Gastrocnemius medialis (tissue), 4 donors: Measurements from ENCODE around the gene FNDC10.

Experiments used
- POLR2A ChIP-seq, 2 donors: fragments of 450-650 bp; IDR thresholded peaks; one replicate each; pipeline ENCODE4 v1.6.1; 2017; ENCODE audit warnings: antibody characterized with exemption in 2 of 2, mild to moderate bottlenecking in 2 of 2, moderate library complexity in 2 of 2
- TF ChIP-seq, protein P1 (sequence below), 5 experiments: fragments of 450-650 bp in 3 of 5; fragments of 200-600 bp in 2 of 5; sonication (generic) in 2 of 5; IDR thresholded peaks in 4 of 5; conservative IDR thresholded peaks in 1 of 5; 1 replicate in 4 of 5; 2 replicates in 1 of 5; pipeline ENCODE4 v1.5.1; 2016 to 2019; ENCODE audit warnings: antibody characterized with exemption in 5 of 5, mild to moderate bottlenecking in 3 of 5, moderate library complexity in 3 of 5

DNA sequence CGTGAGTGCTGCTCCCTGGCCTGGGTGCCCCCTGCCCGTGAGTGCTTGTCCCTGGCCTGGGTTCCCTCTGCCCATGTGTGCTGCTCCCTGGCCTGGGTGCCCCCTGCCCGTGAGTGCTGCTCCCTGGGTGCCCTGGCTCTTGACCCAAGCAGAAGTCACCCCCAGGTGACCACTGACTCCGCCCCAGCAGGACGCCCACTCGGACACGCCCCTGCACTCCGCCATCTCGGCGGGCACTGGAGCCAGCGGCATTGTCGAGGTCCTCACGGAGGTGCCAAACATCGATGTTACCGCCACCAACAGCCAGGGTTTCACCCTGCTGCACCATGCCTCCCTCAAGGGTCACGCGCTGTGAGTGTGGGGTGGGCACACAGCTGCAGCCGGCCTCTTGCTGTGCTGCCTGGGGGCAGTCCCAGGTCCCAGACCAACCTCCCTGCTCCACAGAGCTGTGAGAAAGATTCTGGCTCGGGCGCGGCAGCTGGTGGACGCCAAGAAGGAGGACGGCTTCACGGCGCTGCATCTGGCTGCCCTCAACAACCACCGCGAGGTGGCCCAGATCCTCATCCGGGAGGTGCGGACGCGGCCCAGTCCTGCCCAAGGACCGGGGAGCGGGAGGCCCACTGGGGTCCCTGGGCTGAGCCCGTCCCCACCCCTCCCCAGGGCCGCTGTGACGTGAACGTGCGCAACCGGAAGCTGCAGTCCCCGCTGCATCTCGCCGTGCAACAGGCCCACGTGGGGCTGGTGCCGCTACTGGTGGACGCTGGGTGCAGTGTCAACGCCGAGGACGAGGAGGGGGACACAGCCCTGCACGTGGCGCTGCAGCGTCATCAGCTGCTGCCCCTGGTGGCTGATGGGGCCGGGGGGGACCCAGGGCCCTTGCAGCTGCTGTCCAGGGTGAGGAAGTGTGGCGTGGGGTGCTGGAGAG, 28.2 kb upstream of the FNDC10 start:
- TF ChIP-seq, protein P1, sequence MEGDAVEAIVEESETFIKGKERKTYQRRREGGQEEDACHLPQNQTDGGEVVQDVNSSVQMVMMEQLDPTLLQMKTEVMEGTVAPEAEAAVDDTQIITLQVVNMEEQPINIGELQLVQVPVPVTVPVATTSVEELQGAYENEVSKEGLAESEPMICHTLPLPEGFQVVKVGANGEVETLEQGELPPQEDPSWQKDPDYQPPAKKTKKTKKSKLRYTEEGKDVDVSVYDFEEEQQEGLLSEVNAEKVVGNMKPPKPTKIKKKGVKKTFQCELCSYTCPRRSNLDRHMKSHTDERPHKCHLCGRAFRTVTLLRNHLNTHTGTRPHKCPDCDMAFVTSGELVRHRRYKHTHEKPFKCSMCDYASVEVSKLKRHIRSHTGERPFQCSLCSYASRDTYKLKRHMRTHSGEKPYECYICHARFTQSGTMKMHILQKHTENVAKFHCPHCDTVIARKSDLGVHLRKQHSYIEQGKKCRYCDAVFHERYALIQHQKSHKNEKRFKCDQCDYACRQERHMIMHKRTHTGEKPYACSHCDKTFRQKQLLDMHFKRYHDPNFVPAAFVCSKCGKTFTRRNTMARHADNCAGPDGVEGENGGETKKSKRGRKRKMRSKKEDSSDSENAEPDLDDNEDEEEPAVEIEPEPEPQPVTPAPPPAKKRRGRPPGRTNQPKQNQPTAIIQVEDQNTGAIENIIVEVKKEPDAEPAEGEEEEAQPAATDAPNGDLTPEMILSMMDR (IDR thresholded peaks at IDR 0.05 in 4 of 5, conservative IDR thresholded peaks at IDR 0.05 in 1 of 5): no peak
- no peak for TF ChIP-seq POLR2A (IDR thresholded peaks at IDR 0.05)
